GM23338 (cell line): ENCODE results near the gene STRN4. TPM values are rescaled to one million over a fixed set of nuclear protein-coding genes. Genes with fewer than 3 reads are reported as not detected.

Experiments used
- ATAC-seq: fragments of 200-7000 bp; cut with Tn5 transposase; 3 replicates; pipeline ENCODE4 v1.9.1; 2020
- DNase-seq: peaks from one replicate; pipeline ENCODE4 v3.0.0-alpha.2; 2015; ENCODE audit warnings: low spot score
- H2AFZ ChIP-seq: fragments of 200-600 bp; sonication (generic); 2 replicates; pipeline ENCODE4 v1.8.0; 2016; ENCODE audit warnings: antibody characterized with exemption, mild to moderate bottlenecking, moderate library complexity
- H3F3A ChIP-seq: fragments of 200-600 bp; sonication (generic); replicated peaks from 2 replicates; pipeline ENCODE4 v1.8.0; 2017; ENCODE audit warnings: antibody characterized with exemption, mixed run types, low read depth
- H3K27ac ChIP-seq: fragments of 200-600 bp; sonication (generic); 2 replicates; pipeline ENCODE4 v1.6.1; 2016; ENCODE audit warnings: low read depth
- H3K27me3 ChIP-seq: fragments of 200-600 bp; sonication (generic); 2 replicates; pipeline ENCODE4 v1.8.0; 2016; ENCODE audit warnings: mild to moderate bottlenecking, mixed run types, moderate library complexity; ENCODE audit not compliant: insufficient read depth
- H3K36me3 ChIP-seq: fragments of 200-600 bp; sonication (generic); 2 replicates; pipeline ENCODE4 v1.8.0; 2016; ENCODE audit warnings: mild to moderate bottlenecking; ENCODE audit not compliant: insufficient read depth
- H3K4me1 ChIP-seq: fragments of 200-600 bp; sonication (generic); 2 replicates; pipeline ENCODE4 v1.8.0; 2016; ENCODE audit warnings: mild to moderate bottlenecking, moderate library complexity; ENCODE audit not compliant: insufficient read depth
- H3K4me2 ChIP-seq: fragments of 200-600 bp; sonication (generic); 2 replicates; pipeline ENCODE4 v1.7.1; 2017; ENCODE audit warnings: mixed run types
- H3K4me3 ChIP-seq: fragments of 200-600 bp; sonication (generic); 2 replicates; pipeline ENCODE4 v1.6.1; 2016; ENCODE audit warnings: mixed run types
- H3K79me2 ChIP-seq: fragments of 200-600 bp; sonication (generic); replicated peaks from 2 replicates; pipeline ENCODE4 v1.8.0; 2017; ENCODE audit warnings: mild to moderate bottlenecking; ENCODE audit not compliant: insufficient read depth
- H3K9me2 ChIP-seq: fragments of 200-600 bp; sonication (generic); 2 replicates; pipeline ENCODE4 v1.8.0; 2017; ENCODE audit not compliant: insufficient read depth
- H4K20me1 ChIP-seq: fragments of 200-600 bp; sonication (generic); replicated peaks from 2 replicates; pipeline ENCODE4 v1.8.0; 2017; ENCODE audit warnings: mild to moderate bottlenecking; ENCODE audit not compliant: insufficient read depth
- H3K27ac Mint-ChIP-seq: 2 replicates; pipeline ENCODE4 v1.8.0; 2020; ENCODE audit warnings: inconsistent platforms, mild to moderate bottlenecking, moderate library complexity, mixed read lengths
- H3K27me3 Mint-ChIP-seq: 3 replicates; pipeline ENCODE4 v1.8.0; 2022; ENCODE audit warnings: low read depth, mild to moderate bottlenecking, moderate library complexity, mixed read lengths, inconsistent platforms; ENCODE audit not compliant: insufficient read depth, poor library complexity
- H3K36me3 Mint-ChIP-seq: 3 replicates; pipeline ENCODE4 v1.8.0; 2021; ENCODE audit warnings: low read depth, mild to moderate bottlenecking, inconsistent platforms, moderate library complexity, mixed read lengths
- H3K4me1 Mint-ChIP-seq: 3 replicates; pipeline ENCODE4 v1.8.0; 2020; ENCODE audit warnings: mild to moderate bottlenecking, inconsistent platforms, mixed read lengths
- H3K4me3 Mint-ChIP-seq: 3 replicates; pipeline ENCODE4 v1.8.0; 2021; ENCODE audit warnings: moderate library complexity, mild to moderate bottlenecking, inconsistent platforms, mixed read lengths
- H3K9me3 Mint-ChIP-seq: 3 replicates; pipeline ENCODE4 v1.8.0; 2020; ENCODE audit warnings: moderate library complexity, mild to moderate bottlenecking, inconsistent platforms, mixed read lengths
- CREB1 ChIP-seq: fragments of 250-450 bp; sonication (Bioruptor Pico); IDR thresholded peaks from 2 replicates; pipeline ENCODE4 v1.5.0; 2020; ENCODE audit warnings: low read depth, mild to moderate bottlenecking, moderate library complexity
- CTCF ChIP-seq, 2 experiments: fragments of 200-600 bp in 1 of 2; sonication (generic) in 1 of 2; conservative IDR thresholded peaks; 2 replicates each; pipeline versions ENCODE4 v1.5.1 to v1.6.1; 2016 to 2017; ENCODE audit warnings: antibody characterized with exemption in 2 of 2, low read depth in 2 of 2, mild to moderate bottlenecking in 2 of 2, moderate library complexity in 1 of 2
- ETS1 ChIP-seq: IDR thresholded peaks from 2 replicates; pipeline ENCODE4 v1.6.1; 2016; ENCODE audit warnings: antibody characterized with exemption
- EZH2phosphoT487 ChIP-seq: fragments of 200-600 bp; sonication (generic); IDR thresholded peaks from one replicate; pipeline ENCODE4 v1.8.1; 2018; ENCODE audit warnings: antibody characterized with exemption; ENCODE audit not compliant: unreplicated experiment
- NANOG ChIP-seq: IDR thresholded peaks from 2 replicates; pipeline ENCODE4 v1.6.1; 2016; ENCODE audit warnings: antibody characterized with exemption, borderline replicate concordance
- POLR2AphosphoS5 ChIP-seq: IDR thresholded peaks from 2 replicates; pipeline ENCODE4 v1.6.1; 2016; ENCODE audit warnings: antibody characterized with exemption, low read depth
- STAT1 ChIP-seq: IDR thresholded peaks from one replicate; pipeline ENCODE4 v1.6.1; 2016; ENCODE audit warnings: antibody characterized with exemption; ENCODE audit not compliant: unreplicated experiment
- polyA plus RNA-seq: library from polyadenylated mRNA; unstranded; fragments of >200 nt; fragmentation: Nextera tagmentation; extraction: Ambion mirVana; gene quantifications from 2 replicates; pipeline ENCODE4 v1.2.1, GENCODE V29; 2016
- total RNA-seq: library from RNA; depleted of rRNA; stranded (reverse); fragments of >200 nt; shearing (Covaris generic); gene quantifications from 2 replicates; pipeline ENCODE4 v1.2.3, GENCODE V29; 2014

STRN4 gene
- total and polyA plus RNA-seq, 2 experiments from 2014 or later = 62.1 to 140 TPM

GRCh38 chr19:46715975-46716671 lies 30.1 kb downstream of the STRN4 start:
- peaks cover 33% of the 10 kb centered on the region for H3K79me2 ChIP-seq
- peaks cover 19% of the 10 kb centered on the region for H3K27me3 Mint-ChIP-seq
- H3K4me3 Mint-ChIP-seq = peak overlapping the region; percentile 97
- H3K27ac Mint-ChIP-seq = peak overlapping the region; percentile 89
- H3F3A ChIP-seq = peaks cover 21% of the 10 kb centered on the region
- peaks cover 25% of the 10 kb centered on the region for H3K4me1 ChIP-seq
- peak overlapping the region; percentile 92 for H3K27ac ChIP-seq
- peak overlapping the region; percentile 66 for H2AFZ ChIP-seq
- H3K27me3 ChIP-seq = no peaks in the 10 kb centered on the region
- ATAC-seq = peak; percentile 20
- peak overlapping the region; percentile 77 for H3K4me2 ChIP-seq
- H3K4me3 ChIP-seq = peak overlapping the region; percentile 97
- no peaks in the 10 kb centered on the region for H3K9me2 ChIP-seq
- H4K20me1 ChIP-seq = peaks cover 9% of the 10 kb centered on the region
- peaks cover 13% of the 10 kb centered on the region for H3K36me3 Mint-ChIP-seq
- no peak for TF ChIP-seq ETS1
- TF ChIP-seq CTCF (conservative IDR thresholded peaks at IDR 0.05; ENCODE audit: low read depth in 2 of 2) = peak; percentile 38 to 43
- H3K36me3 ChIP-seq = no peaks in the 10 kb centered on the region
- DNase-seq = peak; percentile 75
- peaks cover 28% of the 10 kb centered on the region for H3K4me1 Mint-ChIP-seq
- no peaks in the 10 kb centered on the region for H3K9me3 Mint-ChIP-seq

GRCh38 chr19:46715620-46715974 lies 30.7 kb downstream of the STRN4 start:
- peak overlapping the region; percentile 77 for H3K4me2 ChIP-seq
- no peak for ATAC-seq
- Mint-ChIP-seq H3K4me3 (peak overlapping the region; percentile 97), H3K27ac (peak overlapping the region; percentile 77), H3K4me1 (peaks cover 32% of the 10 kb centered on the region), H3K9me3 (no peaks in the 10 kb centered on the region), H3K36me3 (peaks cover 13% of the 10 kb centered on the region; the same call in 2 of the 3 replicates), H3K27me3 (peaks cover 18% of the 10 kb centered on the region)
- no peak for TF ChIP-seq NANOG
- TF ChIP-seq EZH2phosphoT487 = no peak
- no peak for TF ChIP-seq STAT1
- H3K4me1 ChIP-seq = peaks cover 28% of the 10 kb centered on the region
- H3F3A ChIP-seq = peaks cover 25% of the 10 kb centered on the region
- no peak for DNase-seq
- no peak overlapping the region for H3K27ac ChIP-seq
- no peaks in the 10 kb centered on the region for H3K9me2 ChIP-seq
- H3K79me2 ChIP-seq = peaks cover 33% of the 10 kb centered on the region
- peak overlapping the region; percentile 97 for H3K4me3 ChIP-seq
- H4K20me1 ChIP-seq = peaks cover 9% of the 10 kb centered on the region
- no peaks in the 10 kb centered on the region for H3K36me3 ChIP-seq
- H2AFZ ChIP-seq = no peak overlapping the region
- H3K27me3 ChIP-seq = no peaks in the 10 kb centered on the region

- H3K4me1 ChIP-seq = peaks cover 28% of the 10 kb centered on the region
- H2AFZ ChIP-seq = 0 out of 2 replicates have a peak overlapping the region, but pooled peaks have one; percentile 44
- DNase-seq (no peak), ATAC-seq (no peak)
- peak overlapping the region; percentile 84 for H3K27ac ChIP-seq
- Mint-ChIP-seq H3K27me3 (peaks cover 20% of the 10 kb centered on the region), H3K4me1 (peaks cover 32% of the 10 kb centered on the region), H3K27ac (peak overlapping the region; percentile 94), H3K4me3 (peak overlapping the region; percentile 97), H3K36me3 (peaks cover 19% of the 10 kb centered on the region), H3K9me3 (no peaks in the 10 kb centered on the region)
- peaks cover 33% of the 10 kb centered on the region for H3K79me2 ChIP-seq
- H3K27me3 ChIP-seq = no peaks in the 10 kb centered on the region
- H3K9me2 ChIP-seq = no peaks in the 10 kb centered on the region
- H4K20me1 ChIP-seq = peaks cover 15% of the 10 kb centered on the region
- H3K36me3 ChIP-seq = 0 out of 2 replicates have a peak, but pooled peaks cover 8% of the 10 kb centered on the region
- peaks cover 28% of the 10 kb centered on the region for H3F3A ChIP-seq
- H3K4me3 ChIP-seq = peak overlapping the region; percentile 97
- peak overlapping the region; percentile 77 for H3K4me2 ChIP-seq
- no peak for TF ChIP-seq CREB1 (CRISPR knock-in tag)
- no peak for TF ChIP-seq POLR2AphosphoS5
Measured at GRCh38 chr19:46714444-46715106, 31.7 kb downstream of the STRN4 start.
